Testis (tissue), 2 donors: ENCODE data around the gene NCBP3.

Experiments
- CTCF ChIP-seq, 3 experiments: fragments of 450-650 bp in 2 of 3; fragments of 200-600 bp in 1 of 3; sonication (generic) in 1 of 3; IDR thresholded peaks; one replicate each; pipeline ENCODE4 v1.5.1; 2016 to 2019; ENCODE audit warnings: antibody characterized with exemption in 3 of 3, mild to moderate bottlenecking in 2 of 3, moderate library complexity in 1 of 3
- POLR2A ChIP-seq: fragments of 450-650 bp; IDR thresholded peaks from one replicate; pipeline ENCODE4 v1.6.1; 2017; ENCODE audit warnings: antibody characterized with exemption, mild to moderate bottlenecking, moderate library complexity

- TF ChIP-seq POLR2A (no peak), CTCF (IDR thresholded peaks at IDR 0.05) (no peak)
Observed at GRCh38 chr17:3772764-3773163, 73.3 kb downstream of the NCBP3 start.
